Inflammatory macrophage treated with lipopolysaccharide for 1 hour (primary cell): ENCODE measurements around the gene TRABD2B.
A peak's percentile ranks its signal among the peaks of the same experiment; 100 is the strongest.

Experiments used
- DNase-seq, 2 donors: peaks; one replicate each; pipeline ENCODE4 v3.0.0-alpha.2; 2020 to 2022

The TRABD2B gene

DNA sequence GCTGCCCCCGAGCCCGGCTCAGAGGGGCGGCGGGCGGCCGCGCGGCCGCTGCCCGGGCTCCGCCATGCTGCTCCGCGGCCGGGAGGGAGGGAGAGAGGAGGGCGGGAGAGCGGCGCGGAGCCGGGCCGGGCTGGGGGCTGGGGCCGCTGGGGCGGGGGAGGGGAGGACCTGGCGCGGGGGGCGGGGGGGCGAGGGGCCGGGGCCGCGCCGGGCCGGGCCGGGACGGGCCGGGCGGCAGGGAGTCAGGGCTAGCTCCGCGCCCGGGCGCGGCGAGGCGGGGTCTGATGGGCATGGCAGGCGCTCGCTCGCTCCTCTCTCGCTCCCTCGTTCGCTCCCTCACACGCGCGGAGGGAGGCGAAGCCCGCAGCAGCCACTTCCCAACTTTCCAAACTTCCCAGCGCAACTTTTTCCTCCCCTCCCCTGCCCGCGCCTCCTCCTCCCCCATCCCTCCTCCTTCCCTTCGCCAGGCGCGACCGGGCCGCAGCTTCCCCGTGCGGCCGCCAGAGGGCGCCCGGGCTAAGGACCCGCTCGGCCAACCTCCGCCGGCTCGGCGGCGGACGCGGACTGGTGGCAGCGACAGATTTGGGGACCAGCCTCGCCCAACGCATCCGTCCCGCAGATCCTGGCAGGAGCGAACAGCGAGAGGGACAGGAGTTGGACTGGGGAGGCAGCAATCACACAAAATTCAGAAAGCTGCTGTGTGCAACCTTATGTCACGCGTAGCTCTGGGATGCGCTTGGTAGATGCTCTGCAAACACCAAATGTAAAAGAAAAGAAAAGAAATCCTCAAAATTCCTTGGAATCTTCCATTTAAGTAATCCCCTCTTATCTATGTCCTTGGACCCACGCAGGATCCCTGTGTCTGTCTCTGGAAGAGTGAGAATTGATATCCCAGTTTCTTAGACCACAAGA is at the start of gene TRABD2B:
TSS of gene TRABD2B (minus strand) at position 97 of the 912 bp plus-strand sequence.
- peak; percentile 26 to 77 for DNase-seq

DNA sequence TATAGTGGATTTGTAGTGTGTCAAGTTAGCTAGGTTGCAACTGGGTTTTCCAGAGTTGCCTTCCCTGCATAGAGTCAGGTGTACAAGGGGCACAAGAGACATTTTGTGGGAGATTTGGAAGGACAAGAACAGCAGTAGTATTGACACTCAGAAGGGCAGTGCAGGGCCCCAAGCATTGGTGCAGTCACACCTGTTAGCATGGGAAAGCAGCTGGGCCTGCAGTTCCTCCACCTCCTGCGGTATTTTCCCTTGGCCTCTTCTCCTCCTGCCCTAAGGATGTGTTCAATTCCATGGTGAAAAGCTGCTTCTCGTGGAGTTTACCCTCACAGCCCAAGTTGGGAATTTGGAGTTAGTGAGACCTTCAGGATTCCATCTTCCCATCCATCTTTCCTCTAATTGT is 47.1 kb upstream of the TRABD2B start:
- no peak for DNase-seq

DNA sequence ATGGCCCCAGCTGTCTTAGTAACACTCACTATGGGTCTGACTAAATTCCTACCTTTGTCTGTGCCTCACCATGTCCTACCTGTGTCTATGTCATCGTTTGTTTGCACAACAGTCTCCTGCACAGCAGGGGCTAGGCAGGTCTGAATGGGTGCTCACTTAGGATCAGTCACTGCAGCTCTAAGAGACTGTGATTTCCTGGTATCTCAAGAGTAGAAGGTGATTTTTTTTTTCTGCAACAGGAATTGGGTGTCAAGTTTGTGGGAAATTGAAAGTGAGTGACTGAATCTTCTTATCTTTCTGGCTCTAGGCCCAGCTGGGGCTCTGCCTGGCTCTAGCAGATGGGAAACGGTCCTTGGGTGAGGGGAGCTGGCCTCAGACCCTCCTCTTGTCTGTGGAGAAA is 46.4 kb upstream of the TRABD2B start:
- no peak for DNase-seq

DNA sequence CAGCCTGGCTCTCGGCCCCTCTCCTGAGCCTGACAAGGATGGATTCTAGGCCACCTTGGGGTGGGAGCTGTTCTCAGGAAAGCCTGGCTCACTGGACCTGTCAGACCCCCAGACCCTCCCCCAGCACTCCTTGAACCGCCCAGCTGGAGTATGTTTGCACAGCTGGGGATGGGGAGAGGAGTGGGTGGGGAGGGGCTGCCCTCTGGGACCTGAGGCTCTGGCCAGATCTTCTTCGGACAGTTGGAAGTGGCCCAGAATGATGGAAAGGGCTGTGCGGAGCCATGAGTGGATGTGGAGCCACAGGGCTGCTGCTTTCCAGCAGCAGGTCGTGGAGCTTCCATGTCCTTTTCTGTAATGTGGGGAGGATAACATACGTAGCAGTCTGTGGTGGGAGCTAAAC is 43.0 kb upstream of the TRABD2B start:
- DNase-seq = no peak

DNA sequence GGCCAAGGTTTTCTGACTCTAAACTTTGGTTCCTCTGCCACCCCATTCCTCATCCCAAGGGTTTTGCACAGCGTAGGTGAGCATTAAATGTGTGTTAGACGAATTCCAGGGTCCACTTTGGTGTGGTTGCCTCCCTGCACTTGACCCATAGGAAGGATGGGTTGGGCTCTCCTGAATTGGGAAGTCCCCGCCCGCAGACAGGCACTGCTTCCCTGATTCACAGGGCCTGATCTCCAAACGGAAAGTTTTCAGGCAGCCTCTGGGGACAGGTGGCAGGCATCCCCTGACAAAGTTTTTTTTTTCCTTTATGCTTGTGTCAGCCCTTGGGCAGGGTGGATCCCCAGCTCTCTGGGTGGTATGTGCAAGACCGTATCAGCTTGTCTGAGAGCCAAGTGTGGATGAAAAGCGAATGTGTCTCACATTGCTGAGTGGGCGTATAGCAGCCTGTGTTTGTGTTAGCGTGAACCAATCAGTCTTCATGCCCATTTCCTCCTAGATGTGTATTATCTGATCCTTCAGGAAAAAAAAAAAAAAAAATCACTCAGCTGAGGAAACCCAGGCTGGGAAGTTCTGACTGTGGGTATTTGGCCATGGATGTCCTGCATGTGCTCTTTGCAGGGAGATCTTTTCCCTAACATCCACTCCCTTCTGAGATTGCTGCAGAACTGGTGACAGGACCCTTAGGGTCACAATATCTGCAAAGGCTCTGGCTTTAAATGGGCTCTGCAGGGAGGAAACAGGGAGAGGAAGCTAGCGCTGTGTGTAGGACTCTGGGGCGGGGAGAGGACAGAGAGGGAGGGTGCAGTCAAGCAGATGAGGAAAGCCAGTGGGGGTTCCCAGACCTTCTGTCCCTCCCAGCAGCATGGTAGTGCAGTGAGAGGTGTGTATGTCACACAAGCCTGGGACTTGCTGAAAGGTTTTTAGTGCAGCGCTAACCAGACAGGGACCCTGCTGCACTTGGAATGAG is 42.2 kb upstream of the TRABD2B start:
- peak; percentile 12 to 45 for DNase-seq

DNA sequence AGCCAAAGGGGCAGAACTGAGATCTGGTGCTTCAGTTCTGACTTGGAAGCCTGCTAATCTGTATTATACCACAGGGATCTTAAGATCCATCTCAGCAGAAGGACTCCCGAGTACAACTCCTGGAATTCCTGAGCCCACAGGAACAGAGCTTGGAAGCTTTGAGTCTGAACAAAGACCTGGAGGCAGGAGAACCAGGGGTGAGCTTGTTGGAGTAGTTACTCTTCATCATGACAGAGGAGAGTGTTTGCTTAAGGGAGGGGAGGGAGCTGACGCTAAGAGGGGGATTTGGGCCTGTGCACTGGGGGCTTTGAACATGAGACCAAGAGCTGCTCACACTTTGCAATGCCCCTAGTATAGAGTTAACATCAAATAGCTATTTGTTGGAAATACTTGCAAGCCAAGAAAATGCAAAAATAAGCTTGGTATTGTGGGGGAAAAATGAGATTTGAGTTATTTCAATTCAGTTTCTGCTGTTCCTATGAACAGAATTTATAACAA is 41.1 kb upstream of the TRABD2B start:
- DNase-seq = no peak

DNA sequence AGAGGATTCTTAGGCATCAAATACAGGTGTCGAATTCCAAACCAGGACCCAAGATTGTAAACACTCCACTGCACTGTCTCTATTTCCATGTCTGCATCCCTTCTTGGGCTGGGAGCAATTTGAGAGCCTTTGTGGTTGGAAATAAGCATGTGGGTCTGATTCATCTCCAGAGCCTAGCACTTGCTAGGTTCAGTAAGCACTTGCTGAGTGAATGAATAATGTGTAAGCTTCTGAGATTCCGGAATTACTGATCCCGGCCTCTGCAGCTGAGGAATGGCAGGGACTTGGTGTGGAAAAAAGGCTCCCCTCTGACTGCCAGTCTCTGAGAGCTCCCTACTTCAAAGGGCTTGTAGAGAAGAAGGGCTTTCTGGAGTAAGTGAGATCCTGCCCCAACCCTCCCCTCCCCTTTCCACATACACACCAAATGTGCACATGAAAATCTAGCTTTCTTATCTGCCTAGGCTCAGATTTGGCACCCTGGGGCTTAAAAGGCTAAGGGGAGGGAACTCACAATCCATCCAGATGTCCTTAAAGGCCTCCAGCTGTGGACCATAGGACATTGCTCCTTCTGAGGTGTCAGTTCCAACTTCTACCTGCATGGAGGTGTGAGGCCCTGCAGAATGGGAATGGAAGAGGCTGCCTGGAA is 39.6 kb upstream of the TRABD2B start:
- no peak for DNase-seq

DNA sequence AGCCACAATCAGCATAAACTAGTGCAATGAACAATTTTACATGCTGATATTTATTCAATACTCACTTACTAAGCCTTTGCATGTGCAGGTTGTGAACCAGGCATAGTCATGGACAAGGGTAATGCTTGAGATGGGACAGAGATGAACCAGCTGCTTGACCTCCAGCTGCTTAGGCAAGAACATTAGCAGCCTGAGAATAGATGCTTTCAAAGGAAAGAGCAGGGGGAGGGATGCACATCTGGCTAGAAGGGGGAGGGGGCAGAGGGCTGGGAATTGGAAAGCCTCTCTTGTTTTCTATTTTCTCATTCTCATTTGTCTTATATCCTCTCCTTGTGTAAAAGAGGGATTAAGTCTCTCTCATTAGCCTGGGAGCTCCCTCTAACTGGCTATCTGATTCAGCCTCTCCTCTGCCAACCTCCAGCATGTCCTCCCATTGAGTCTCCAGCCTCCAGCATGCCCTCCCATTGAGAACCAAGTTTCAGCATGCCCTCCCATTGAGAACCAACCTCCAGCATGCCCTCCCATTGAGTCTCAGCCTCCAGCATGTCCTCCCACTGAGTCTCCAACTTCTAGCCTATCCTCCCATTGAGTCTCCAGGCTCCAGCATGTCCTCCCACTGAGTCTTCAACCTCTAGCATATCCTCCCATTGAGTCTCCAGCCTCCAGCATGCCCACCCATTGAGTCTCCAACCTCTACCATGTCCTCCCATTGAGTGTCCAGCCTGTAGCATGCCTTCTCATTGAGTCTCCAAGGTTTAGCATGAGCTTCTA is 38.4 kb upstream of the TRABD2B start:
- DNase-seq = no peak

DNA sequence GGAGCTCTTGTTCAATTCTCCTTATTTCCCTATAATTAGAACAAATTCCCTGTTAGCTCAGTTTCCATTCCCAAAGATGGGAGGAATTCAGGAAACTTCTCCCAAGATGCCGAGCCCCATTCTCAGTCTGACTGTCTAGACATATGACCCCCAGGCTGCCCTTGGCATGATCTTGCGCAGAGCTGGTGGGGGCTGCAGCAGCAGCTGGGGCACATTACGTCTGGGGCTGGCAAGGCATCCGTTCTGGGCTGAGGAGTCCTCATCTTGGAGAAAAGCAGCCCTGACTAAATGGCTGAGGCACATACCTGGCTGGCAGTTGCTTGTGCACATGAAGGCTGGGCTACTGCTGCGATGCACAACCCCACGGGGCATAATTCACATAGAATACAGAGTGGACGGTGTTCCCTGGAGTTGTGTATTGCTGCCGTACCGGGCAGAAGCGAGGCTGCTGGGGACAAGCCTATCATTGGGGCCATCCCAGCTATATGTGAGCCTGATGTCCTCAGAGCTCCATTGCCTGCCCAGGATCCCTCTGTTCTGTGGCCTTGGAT is 36.4 kb upstream of the TRABD2B start:
- no peak for DNase-seq

DNA sequence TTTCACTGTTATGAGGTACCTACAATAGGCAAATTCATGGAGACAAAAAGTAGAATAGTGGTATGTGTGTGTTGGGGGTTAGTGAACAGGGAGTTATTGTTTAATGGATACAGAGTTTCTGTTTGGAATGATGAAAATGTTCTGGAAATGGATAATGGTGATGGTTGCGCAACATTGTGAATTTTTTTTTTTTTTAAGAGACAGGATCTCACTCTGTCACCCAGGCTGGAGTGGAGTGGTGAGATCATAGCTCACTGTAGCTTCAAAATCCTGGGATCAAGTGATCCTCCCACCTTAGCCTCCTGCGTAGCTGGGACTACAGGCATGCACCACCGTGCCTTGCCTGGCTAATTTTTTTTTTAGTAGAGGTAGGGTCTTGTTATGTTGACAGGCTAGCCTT is 34.5 kb upstream of the TRABD2B start:
- no peak for DNase-seq

DNA sequence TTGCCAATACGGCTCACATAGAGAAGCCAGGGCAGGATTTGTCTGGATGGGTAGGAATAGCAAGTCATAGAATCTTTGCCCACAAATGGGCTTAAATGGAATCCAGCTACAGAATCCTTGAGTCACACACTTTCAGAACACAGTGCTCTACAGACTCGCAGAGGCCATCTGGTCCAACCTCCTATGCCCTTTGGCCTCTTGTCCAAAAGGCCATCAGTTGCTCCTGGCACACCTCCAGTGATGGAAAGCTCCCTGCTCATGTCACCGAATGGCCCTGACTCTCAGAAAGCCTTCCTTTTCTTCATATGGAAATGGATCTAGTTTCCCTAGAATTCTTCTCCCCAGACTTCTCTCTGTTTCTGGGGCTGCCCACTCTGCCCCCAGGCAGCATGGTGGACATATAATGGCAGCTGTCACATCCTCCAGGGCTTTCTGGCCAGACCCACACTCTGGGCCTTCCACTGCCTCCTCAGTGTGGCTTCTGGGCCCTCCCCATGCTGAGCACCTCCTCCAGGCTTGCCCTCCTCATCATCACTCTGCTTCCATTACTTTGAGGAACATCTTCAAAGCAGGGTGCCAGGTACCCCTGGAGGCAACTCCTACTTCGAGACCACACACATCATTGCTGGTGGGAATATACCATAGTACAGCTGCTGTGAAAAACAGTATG is 33.6 kb upstream of the TRABD2B start:
- no peak for DNase-seq

DNA sequence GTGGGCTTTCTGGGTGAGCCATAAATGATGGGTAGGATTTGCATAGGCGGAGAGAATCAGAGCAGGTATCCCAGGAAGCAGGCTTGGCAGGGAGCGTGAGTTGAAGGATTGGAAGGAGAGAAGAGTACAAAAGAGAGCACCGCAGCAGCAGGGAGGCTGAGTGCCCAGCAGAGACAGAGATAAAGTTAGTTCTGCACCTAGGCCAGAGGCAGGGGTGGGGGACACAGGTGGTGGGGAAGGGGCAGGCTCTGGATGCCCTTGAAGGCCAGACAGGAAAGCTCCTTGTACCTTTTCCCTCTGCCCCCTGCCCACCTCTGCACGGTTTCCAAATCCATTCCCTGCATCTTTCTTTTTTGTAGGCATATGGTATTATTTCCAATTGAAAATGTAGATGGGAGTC is 33.0 kb upstream of the TRABD2B start:
- DNase-seq = no peak

DNA sequence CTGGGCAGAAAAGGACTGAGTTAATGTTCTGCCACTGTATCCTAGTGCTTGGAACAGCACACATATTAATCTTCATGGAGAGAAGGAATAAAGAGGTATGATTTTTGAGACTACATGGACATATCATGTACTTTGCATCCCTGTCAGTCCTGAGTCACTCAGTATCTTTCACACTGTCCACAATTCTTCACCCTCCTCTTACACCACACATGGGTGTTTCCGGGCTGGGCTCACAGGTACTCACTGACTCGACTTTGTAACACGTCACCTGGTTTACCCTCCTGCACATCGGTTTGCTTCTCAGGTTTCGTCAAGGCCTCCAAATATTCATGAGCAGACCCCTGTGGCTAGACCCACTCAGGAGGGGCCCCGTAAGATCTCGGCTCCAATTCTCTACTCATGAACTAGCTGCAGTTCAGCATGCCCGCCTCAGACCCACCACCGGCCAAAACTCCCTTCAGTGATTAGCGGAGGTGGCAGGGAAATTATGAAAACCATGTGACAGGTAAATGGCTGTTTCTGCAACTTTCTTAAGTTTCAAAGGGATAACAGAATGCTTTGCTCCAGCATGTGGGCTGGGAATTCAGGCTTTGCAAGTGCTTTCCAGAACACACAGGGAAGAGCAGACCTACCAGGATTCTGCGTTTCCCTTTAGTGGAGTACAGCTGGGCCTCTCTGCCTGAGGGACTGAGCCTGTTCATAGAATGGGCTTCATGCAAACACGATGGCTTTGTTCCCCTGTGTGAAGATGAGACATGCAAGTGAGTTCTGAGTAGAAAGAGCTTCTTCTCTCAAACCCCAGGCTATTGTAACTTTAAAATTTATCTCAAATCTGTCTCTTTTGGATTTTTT is 31.3 kb upstream of the TRABD2B start:
- DNase-seq = no peak

DNA sequence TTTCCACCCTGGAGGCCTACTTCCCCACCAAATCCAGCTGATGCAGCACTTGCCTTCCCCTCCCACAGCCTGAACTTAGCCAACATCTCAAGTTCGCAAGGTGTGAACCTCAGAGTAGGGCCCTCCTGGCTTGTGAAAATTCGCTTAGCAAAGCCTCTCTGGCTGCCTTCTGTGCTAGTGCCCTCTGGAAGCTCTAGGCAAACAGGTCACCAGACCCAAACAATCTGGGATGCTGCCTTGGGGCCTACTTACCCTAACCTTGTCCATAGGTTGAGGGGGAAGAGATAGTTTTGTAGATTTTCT is 30.3 kb upstream of the TRABD2B start:
- DNase-seq = no peak

DNA sequence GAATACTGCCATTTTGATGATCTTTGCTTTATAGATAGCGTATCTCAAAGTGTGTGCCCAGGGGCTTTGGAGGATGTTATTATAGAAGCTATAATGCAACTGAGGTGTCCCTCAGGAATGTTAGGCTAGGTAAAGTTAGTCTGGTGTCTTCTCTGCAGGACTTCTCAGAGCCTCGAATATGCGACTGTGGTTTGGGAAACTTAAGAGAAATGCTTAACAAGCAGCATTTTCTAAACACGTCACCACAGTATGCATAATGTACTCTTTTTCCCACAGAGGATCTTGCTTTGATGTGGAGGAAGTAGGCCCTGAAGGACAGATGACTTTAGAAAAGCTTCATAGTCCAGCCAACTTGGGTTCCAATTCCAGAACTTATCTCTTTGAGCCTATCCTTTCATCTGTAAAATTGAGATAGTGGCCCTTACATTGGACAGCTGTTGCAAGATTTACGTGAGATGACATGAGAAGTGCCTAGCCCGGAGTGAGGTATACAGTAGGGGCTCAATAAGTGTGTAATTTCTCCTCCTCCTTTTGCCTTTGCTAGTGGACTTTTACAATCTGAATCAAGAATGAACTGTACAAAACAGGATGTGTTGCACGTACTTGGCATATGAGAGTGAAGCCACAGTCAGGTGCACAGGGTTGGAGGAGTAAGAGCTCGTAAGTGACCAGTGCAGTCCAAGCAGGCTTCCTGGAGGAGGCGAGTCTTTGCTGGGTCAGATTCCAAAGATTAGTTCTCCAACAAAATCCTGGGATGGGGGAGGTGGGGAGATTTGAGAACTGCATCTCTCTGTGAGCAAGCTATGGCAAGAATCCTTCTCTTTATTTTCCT is 29.7 kb upstream of the TRABD2B start:
- DNase-seq = no peak

DNA sequence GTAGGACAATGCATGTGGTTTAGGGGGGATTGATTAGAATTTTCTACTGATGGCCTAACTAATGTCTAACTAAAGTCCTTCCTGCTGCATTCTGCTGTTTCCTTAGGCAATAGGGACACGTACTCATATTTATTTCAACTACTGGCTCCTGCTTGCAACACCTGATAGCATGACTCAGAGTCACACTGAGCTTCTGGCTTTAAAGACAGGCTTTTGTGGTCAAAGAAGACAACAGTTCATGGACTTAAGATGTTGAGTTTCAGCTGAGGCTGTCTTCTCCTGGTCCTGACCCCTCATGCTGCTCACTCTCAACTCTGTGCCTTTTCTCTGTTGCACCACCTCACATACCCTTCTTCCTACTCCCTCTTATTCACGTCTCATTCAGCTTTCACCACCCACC is 29.1 kb upstream of the TRABD2B start:
- DNase-seq = peak; percentile 2 to 29

DNA sequence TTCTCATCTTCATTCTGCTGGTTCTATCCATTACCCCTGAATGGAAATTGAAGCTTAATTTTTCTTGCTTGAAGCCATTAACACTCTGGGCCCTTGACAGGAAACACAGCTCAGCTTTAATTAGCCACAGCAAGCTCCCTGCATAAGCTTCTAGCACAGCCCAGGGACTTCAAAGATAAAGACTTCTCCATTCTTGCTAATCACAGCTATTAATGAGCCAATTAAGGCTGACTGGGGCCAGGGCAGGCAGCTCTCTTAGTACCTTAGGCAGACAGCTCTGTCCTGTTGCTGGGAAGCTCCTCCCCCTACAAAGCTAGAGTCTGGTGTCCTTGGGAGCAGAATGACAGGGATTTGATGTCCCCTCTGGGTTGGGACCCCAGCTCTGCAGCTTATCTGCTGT is 27.9 kb upstream of the TRABD2B start:
- DNase-seq = no peak

DNA sequence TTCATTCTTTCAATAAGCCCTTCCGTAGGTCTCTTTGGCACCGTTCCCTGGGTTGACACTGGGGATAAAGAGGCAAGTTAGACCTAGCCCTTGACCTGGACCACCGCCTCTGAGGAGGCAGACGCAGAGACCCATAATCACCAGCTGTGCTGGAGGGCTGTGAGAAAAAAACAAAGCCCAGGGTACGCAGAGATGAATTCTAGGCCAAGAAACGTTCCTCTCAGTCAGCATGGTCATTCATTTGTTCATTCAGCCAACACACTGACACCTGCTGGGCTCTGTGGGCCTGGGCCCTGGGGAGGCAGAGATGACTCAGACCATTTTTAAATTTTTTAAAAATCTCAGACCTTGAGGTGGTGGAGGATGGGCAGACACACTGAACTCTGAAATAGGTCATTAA is 26.3 kb upstream of the TRABD2B start:
- no peak for DNase-seq

DNA sequence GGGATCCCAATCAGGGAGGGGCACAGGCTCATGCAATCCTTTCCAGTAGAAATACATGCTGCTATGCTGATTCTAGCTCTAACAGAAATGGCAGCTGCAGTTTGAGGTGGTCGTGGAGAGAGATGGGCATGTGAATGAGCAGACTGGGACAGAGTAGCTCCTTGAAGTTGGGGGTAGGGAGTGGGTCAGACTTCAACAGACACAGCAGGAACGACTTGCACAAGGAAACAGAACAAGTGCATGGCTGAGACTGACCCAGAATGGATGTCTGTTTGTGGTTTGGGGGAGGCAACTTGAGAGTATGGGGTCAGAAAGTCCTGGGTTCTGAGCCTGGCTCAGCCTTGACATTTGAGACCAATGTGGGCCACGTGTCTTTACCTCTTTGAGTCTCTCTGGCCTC is 25.1 kb upstream of the TRABD2B start:
- DNase-seq = no peak

DNA sequence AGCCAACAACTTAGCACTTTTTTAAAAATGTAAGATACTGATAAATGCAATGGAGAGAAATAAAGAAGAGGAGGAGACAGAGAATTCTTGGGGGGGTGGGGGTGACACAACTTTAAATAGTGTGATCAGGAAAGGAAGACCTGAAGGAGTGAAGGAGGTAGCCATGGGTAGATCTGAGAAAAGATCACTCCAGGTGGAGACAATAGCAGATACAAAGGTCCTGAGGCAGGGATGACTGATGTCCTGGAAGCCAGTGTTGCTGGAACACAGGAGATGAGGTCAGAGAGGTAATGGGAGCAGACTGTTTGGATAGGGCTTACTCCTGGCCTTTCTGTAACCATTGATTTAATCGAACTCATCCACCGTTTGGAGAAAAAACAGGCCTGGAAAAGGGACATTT is 24.6 kb upstream of the TRABD2B start:
- DNase-seq = no peak
